GM12874 (cell line): Measurements from ENCODE around the gene DHX15.

Experiments used
- TF ChIP-seq, protein P1 (sequence below): IDR thresholded peaks from 2 replicates; pipeline ENCODE4 v1.5.1; 2011; ENCODE audit warnings: low read depth, mild to moderate bottlenecking, control low read depth, low read length, moderate library complexity; ENCODE audit not compliant: insufficient read depth

The DHX15 gene

GRCh38 chr4:24570172-24570571, 14.2 kb downstream of the DHX15 start:
- TF ChIP-seq, protein P1, sequence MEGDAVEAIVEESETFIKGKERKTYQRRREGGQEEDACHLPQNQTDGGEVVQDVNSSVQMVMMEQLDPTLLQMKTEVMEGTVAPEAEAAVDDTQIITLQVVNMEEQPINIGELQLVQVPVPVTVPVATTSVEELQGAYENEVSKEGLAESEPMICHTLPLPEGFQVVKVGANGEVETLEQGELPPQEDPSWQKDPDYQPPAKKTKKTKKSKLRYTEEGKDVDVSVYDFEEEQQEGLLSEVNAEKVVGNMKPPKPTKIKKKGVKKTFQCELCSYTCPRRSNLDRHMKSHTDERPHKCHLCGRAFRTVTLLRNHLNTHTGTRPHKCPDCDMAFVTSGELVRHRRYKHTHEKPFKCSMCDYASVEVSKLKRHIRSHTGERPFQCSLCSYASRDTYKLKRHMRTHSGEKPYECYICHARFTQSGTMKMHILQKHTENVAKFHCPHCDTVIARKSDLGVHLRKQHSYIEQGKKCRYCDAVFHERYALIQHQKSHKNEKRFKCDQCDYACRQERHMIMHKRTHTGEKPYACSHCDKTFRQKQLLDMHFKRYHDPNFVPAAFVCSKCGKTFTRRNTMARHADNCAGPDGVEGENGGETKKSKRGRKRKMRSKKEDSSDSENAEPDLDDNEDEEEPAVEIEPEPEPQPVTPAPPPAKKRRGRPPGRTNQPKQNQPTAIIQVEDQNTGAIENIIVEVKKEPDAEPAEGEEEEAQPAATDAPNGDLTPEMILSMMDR = no peak

- TF ChIP-seq, protein P1 = no peak
Observed at GRCh38 chr4:24569662-24570061, 14.7 kb downstream of the DHX15 start.

- TF ChIP-seq, protein P1 = no peak
Observed at GRCh38 chr4:24568425-24568824, 15.9 kb downstream of the DHX15 start.

GRCh38 chr4:24565054-24565453, 19.3 kb downstream of the DHX15 start:
- TF ChIP-seq, protein P1 = no peak

GRCh38 chr4:24564488-24564887, 19.9 kb downstream of the DHX15 start:
- TF ChIP-seq, protein P1 = no peak

DNA sequence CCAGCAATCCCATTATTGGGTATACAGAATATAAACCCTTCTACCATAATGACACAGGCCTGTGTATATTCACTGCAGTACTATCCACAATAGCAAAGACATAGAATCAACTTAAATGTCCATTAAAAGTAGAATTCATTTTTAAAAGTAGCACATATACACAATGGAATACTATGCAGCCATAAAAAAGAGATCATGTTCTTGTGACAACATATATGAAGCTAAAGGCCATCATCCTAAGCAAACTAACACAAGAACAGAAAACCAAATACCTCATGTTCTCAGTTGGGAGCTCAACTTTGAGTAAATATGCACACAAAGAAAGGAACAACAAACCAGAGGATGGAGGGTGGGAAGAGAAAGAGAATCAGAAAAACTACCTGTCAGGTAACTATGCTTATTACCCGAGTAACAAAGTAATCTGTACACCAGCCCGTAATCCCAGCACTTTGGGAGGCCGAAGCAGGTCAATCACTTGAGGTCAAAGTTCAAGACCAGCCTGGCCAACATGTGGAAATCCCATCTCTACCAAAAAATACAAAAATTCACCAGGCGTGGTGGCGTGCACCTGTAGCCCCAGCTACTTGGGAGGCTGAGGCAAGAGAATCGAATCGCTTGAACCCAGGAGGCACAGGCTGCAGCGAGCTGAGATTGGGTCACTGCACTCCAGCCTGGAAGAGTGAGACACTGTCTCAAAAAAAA, 22.8 kb downstream of the DHX15 start:
- TF ChIP-seq, protein P1 = no peak

- TF ChIP-seq, protein P1 = no peak
Observed at GRCh38 chr4:24560868-24561368, 23.4 kb downstream of the DHX15 start.
